Measurements from ENCODE around the gene RNF167.

RNF167 gene

DNA sequence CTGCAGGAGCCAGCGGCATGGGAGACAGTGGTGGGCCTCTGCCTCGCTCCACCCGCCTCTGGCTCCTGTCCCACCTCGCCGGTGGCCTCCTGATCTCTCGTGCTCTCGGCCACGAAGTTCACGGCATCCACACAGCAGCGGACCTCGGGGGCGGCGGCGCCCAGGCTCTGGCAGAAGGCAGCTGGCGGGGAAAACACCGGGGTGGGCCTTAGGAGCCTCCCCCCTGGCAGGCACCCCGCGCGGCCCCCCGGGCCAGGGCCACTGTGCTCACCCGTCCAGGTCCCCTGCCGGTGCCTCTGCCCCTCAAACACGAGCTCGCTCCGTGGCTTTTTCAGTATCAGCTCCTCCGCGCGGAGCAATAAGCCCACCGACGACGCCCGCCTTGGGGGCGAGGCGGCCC lies 41.1 kb upstream of the RNF167 start:
- Histone ChIP-seq H3K79me2 (ENCODE audit: low read length) (no peaks in the 10 kb centered on the region), H4K20me1 (ENCODE audit: insufficient read depth, low read length) (no peaks in the 10 kb centered on the region), H2AFZ (ENCODE audit: low read depth, low read length) (no peak overlapping the region), H3K9me3 (ENCODE audit: insufficient read depth, low read length) (no peaks in the 10 kb centered on the region), H3K9ac (ENCODE audit: low read length) (no peak overlapping the region), H3K4me3 (ENCODE audit: low read length) (no peak overlapping the region), H3K36me3 (replicated peaks; ENCODE audit: low read depth, low read length) (no peaks in the 10 kb centered on the region), H3K4me1 (ENCODE audit: low read length) (peaks cover 10% of the 10 kb centered on the region), H3K27me3 (ENCODE audit: low read depth, low read length) (no peaks in the 10 kb centered on the region), H3K27ac (ENCODE audit: low read length) (no peak overlapping the region), H3K4me2 (ENCODE audit: low read length) (no peak overlapping the region)
- TF ChIP-seq, protein P1, sequence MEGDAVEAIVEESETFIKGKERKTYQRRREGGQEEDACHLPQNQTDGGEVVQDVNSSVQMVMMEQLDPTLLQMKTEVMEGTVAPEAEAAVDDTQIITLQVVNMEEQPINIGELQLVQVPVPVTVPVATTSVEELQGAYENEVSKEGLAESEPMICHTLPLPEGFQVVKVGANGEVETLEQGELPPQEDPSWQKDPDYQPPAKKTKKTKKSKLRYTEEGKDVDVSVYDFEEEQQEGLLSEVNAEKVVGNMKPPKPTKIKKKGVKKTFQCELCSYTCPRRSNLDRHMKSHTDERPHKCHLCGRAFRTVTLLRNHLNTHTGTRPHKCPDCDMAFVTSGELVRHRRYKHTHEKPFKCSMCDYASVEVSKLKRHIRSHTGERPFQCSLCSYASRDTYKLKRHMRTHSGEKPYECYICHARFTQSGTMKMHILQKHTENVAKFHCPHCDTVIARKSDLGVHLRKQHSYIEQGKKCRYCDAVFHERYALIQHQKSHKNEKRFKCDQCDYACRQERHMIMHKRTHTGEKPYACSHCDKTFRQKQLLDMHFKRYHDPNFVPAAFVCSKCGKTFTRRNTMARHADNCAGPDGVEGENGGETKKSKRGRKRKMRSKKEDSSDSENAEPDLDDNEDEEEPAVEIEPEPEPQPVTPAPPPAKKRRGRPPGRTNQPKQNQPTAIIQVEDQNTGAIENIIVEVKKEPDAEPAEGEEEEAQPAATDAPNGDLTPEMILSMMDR (IDR thresholded peaks at IDR 0.05; ENCODE audit: low read depth, low read length), result no peak
- TF ChIP-seq EZH2phosphoT487 (IDR thresholded peaks at IDR 0.05; ENCODE audit: low read depth), result no peak

DNA sequence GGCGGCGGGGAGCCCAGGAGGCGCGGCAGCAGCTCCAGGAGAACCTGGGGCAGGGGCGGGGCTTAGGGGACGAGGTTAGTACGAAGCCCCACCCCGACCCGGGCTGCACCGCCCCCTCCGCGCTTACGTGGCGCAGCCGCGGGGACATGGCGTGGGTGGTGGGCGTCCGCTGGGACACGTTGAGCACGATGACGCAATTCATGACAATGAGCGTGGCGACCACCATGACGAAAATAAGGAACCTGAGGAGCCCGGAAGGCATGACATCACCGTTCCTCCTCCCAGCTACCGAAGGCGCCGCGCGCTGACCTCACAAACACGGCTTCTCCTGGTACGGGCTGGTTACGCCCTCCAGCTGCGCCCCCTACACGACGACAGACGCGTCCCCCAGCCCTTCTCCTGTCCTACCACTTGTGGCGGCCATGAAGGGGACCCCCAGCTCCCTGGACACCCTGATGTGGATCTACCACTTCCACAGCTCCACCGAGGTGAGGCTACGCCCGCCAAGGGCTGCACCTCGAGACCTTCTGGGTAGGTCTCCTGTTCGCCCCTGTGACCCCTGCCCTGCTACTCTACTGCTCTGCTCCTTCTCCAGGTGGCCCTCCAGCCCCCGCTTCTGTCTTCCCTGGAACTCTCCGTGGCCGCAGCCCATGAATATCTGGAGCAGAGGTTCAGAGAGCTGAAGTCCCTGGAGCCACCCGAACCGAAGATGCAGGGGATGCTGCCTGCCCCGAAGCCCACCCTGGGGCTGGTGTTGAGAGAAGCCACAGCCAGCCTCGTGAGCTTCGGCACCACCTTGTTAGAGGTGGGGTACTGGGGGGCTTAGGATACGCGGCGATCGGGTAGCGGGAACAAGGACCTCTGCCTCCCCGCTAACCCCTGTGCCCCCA lies 40.5 kb upstream of the RNF167 start, which contains the start of gene C17orf107:
TSS of gene C17orf107 (plus strand) at position 196 of the 890 bp plus-strand sequence. CDS start at position 423, 227 bp downstream.
- Histone ChIP-seq H2AFZ (ENCODE audit: low read depth, low read length) (no peak within 1 kb of the TSS), H3K9ac (ENCODE audit: low read length) (no peak within 1 kb of the TSS), H3K4me2 (ENCODE audit: low read length) (no peak within 1 kb of the TSS), H3K27me3 (ENCODE audit: low read depth, low read length) (no peaks in the 10 kb centered on the region), H3K4me3 (ENCODE audit: low read length) (no peak within 1 kb of the TSS), H3K9me3 (ENCODE audit: insufficient read depth, low read length) (no peaks in the 10 kb centered on the region), H3K4me1 (ENCODE audit: low read length) (peaks cover 10% of the 10 kb centered on the region), H3K27ac (ENCODE audit: low read length) (no peak within 1 kb of the TSS), H4K20me1 (ENCODE audit: insufficient read depth, low read length) (no peaks in the 10 kb centered on the region), H3K79me2 (ENCODE audit: low read length) (no peaks in the 10 kb centered on the region), H3K36me3 (replicated peaks; ENCODE audit: low read depth, low read length) (no peaks in the 10 kb centered on the region)
- no peak for TF ChIP-seq EZH2phosphoT487 (IDR thresholded peaks at IDR 0.05; ENCODE audit: low read depth)
- TF ChIP-seq, protein P1 (IDR thresholded peaks at IDR 0.05; ENCODE audit: low read depth, low read length), result no peak

DNA sequence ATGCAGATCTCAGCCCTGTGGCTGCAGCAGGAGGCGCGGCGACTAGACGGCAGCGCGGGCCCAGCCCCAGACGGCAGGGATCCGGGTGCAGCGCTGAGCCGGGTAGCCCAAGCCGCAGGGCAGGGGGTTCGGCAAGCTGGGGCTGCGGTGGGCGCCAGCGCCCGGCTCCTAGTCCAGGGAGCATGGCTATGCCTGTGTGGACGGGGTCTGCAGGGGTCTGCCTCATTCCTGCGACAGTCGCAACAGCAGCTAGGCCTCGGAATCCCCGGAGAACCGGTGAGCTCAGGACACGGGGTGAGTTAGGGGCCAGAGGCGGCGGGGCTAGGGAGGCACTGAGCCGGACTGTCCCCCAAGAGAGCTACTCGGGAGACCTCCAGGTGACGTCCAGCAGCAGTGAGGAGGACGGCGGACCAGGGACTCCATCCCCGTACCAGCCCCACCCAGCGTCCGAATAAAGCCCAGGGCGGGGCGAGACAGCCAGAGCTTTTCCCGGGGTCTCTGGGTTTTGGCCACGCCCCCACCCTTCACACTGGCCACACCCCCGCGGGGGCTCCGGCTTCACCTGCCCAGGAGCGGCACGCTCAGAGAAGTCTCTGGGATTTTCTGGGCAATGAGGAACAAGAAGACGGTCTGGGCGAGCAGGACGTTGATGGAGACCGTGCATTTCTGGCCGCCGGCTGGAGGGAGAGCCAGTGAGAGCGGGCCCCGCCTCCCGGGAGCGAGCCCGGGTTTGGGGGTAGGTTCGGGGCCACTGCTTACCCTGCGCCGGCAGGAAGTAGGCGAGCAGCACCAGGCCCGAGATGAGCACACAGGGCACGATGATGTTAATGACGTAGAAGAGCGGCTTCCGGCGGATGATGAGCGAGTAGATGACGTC lies 39.6 kb upstream of the RNF167 start:
- Histone ChIP-seq H3K4me1 (ENCODE audit: low read length) (peaks cover 10% of the 10 kb centered on the region), H3K27ac (ENCODE audit: low read length) (no peak overlapping the region), H3K4me3 (ENCODE audit: low read length) (no peak overlapping the region), H3K79me2 (ENCODE audit: low read length) (no peaks in the 10 kb centered on the region), H3K36me3 (replicated peaks; ENCODE audit: low read depth, low read length) (no peaks in the 10 kb centered on the region), H4K20me1 (ENCODE audit: insufficient read depth, low read length) (no peaks in the 10 kb centered on the region), H3K27me3 (ENCODE audit: low read depth, low read length) (no peaks in the 10 kb centered on the region), H2AFZ (ENCODE audit: low read depth, low read length) (no peak overlapping the region), H3K9me3 (ENCODE audit: insufficient read depth, low read length) (no peaks in the 10 kb centered on the region), H3K4me2 (ENCODE audit: low read length) (no peak overlapping the region), H3K9ac (ENCODE audit: low read length) (no peak overlapping the region)
- TF ChIP-seq, protein P1 (IDR thresholded peaks at IDR 0.05; ENCODE audit: low read depth, low read length), result no peak
- TF ChIP-seq EZH2phosphoT487 (IDR thresholded peaks at IDR 0.05; ENCODE audit: low read depth), result no peak
